IMR-90 (cell line): ENCODE measurements around the gene ATOSB. TPM values are rescaled to one million over a fixed set of nuclear protein-coding genes. Genes with fewer than 3 reads are reported as not detected.

Source experiments
- ATAC-seq: fragments of 200-7000 bp; cut with Tn5 transposase; 2 replicates; pipeline ENCODE4 v1.9.1; 2020; ENCODE audit warnings: low read depth, mild to moderate bottlenecking, moderate library complexity
- BruUV-seq: library from RNA; stranded (reverse); fragments of 400-500 nt; replicated peaks from 2 replicates; lab custom pipeline; 2021; lab: Mats Ljungman, UMichigan
- CTCF ChIA-PET: fragments of 300-600 bp; formaldehyde crosslinking; extraction: SDS; loops from one replicate; lab custom pipeline; 2021; ENCODE audit warnings: antibody characterized with exemption; lab: Yijun Ruan, JAX
- POLR2A ChIA-PET: fragments of 300-600 bp; sonication (Branson Sonifier 250); formaldehyde crosslinking; loops from one replicate; lab custom pipeline; 2022; ENCODE audit warnings: antibody characterized with exemption; ENCODE audit not compliant: unreplicated experiment; lab: Charles Lee
- DNase-seq: peaks from one replicate; pipeline ENCODE4 v3.0.0; 2013
- H2AFZ ChIP-seq: replicated peaks from 2 replicates; pipeline ENCODE3; 2013; ENCODE audit warnings: low read length, mild to moderate bottlenecking; ENCODE audit not compliant: poor library complexity
- H2AK5ac ChIP-seq: 2 replicates; pipeline ENCODE4 v1.6.1; 2013; ENCODE audit warnings: low read depth, low read length, inconsistent platforms
- H2AK9ac ChIP-seq: replicated peaks from 2 replicates; pipeline ENCODE3; 2013; ENCODE audit warnings: mild to moderate bottlenecking, low read depth, low read length, moderate library complexity; ENCODE audit not compliant: poor library complexity
- H2BK120ac ChIP-seq: 2 replicates; pipeline ENCODE4 v1.6.1; 2013; ENCODE audit warnings: low read depth, low read length, inconsistent platforms
- H2BK15ac ChIP-seq: 3 replicates; pipeline ENCODE4 v1.6.1; 2013; ENCODE audit warnings: low read depth, low read length, inconsistent platforms
- H2BK20ac ChIP-seq: 2 replicates; pipeline ENCODE4 v1.6.1; 2013; ENCODE audit warnings: low read depth, mild to moderate bottlenecking, inconsistent platforms, low read length, moderate library complexity
- H2BK5ac ChIP-seq: 2 replicates; pipeline ENCODE4 v1.6.1; 2013; ENCODE audit warnings: mild to moderate bottlenecking, low read depth, low read length, inconsistent platforms; ENCODE audit not compliant: poor library complexity, severe bottlenecking
- H3K14ac ChIP-seq: replicated peaks from 2 replicates; pipeline ENCODE4 v1.6.1; 2013; ENCODE audit warnings: low read depth, low read length, inconsistent platforms
- H3K18ac ChIP-seq: 2 replicates; pipeline ENCODE4 v1.6.1; 2013; ENCODE audit warnings: low read depth, low read length, control low read depth
- H3K23ac ChIP-seq: 2 replicates; pipeline ENCODE4 v1.6.1; 2013; ENCODE audit warnings: low read depth, low read length, inconsistent platforms
- H3K27ac ChIP-seq: 2 replicates; pipeline ENCODE4 v1.5.1; 2013; ENCODE audit warnings: mild to moderate bottlenecking, control low read depth, low read length; ENCODE audit not compliant: insufficient read depth
- H3K27me3 ChIP-seq: 2 replicates; pipeline ENCODE4 v1.6.1; 2013; ENCODE audit warnings: low read length; ENCODE audit not compliant: control insufficient read depth, insufficient read depth
- H3K36me3 ChIP-seq: 2 replicates; pipeline ENCODE4 v1.6.1; 2013; ENCODE audit warnings: low read length, mixed read lengths; ENCODE audit not compliant: control insufficient read depth, insufficient read depth
- H3K4ac ChIP-seq: 2 replicates; pipeline ENCODE4 v1.6.1; 2013; ENCODE audit warnings: low read depth, low read length, inconsistent platforms
- H3K4me1 ChIP-seq: 2 replicates; pipeline ENCODE4 v1.6.1; 2013; ENCODE audit warnings: low read length, mixed read lengths; ENCODE audit not compliant: control insufficient read depth, insufficient read depth
- H3K4me2 ChIP-seq: 2 replicates; pipeline ENCODE4 v1.6.1; 2013; ENCODE audit warnings: low read depth, mild to moderate bottlenecking, control low read depth, low read length, moderate library complexity
- H3K4me3 ChIP-seq: 2 replicates; pipeline ENCODE4 v1.5.1; 2013; ENCODE audit warnings: low read depth, mild to moderate bottlenecking, control low read depth, low read length, moderate library complexity; ENCODE audit not compliant: insufficient read depth
- H3K56ac ChIP-seq: 2 replicates; pipeline ENCODE4 v1.6.1; 2013; ENCODE audit warnings: low read length, inconsistent platforms; ENCODE audit not compliant: insufficient read depth; ENCODE audit errors: extremely low read depth
- H3K79me1 ChIP-seq, 2 experiments: 2 replicates each; pipeline ENCODE4 v1.6.1; 2013; ENCODE audit warnings: low read length in 2 of 2, inconsistent platforms in 1 of 2, low read depth in 1 of 2
- H3K9ac ChIP-seq: 2 replicates; pipeline ENCODE4 v1.6.1; 2013; ENCODE audit warnings: low read depth, low read length, control low read depth
- H3K9me1 ChIP-seq: 2 replicates; pipeline ENCODE4 v1.6.1; 2013; ENCODE audit warnings: low read length, inconsistent platforms; ENCODE audit not compliant: insufficient read depth
- H3K9me3 ChIP-seq: 2 replicates; pipeline ENCODE4 v1.6.1; 2013; ENCODE audit warnings: low read length; ENCODE audit not compliant: control insufficient read depth, insufficient read depth
- H4K20me1 ChIP-seq: 2 replicates; pipeline ENCODE4 v1.6.1; 2013; ENCODE audit warnings: low read length, inconsistent platforms; ENCODE audit not compliant: insufficient read depth
- H4K5ac ChIP-seq: 2 replicates; pipeline ENCODE4 v1.6.1; 2013; ENCODE audit warnings: mild to moderate bottlenecking, low read depth, low read length, control low read depth
- H4K8ac ChIP-seq, 2 experiments: 2 replicates each; pipeline ENCODE4 v1.6.1; 2013; ENCODE audit warnings: low read depth in 2 of 2, low read length in 2 of 2, control low read depth in 1 of 2, inconsistent platforms in 1 of 2
- H4K91ac ChIP-seq: 2 replicates; pipeline ENCODE4 v1.6.1; 2013; ENCODE audit warnings: low read depth, low read length, inconsistent platforms; ENCODE audit not compliant: insufficient read depth
- BHLHE40 ChIP-seq: fragments of 150-350 bp; IDR thresholded peaks from 2 replicates; pipeline ENCODE4 v1.6.1; 2016; ENCODE audit warnings: mild to moderate bottlenecking, low read depth, low read length
- CEBPB ChIP-seq: IDR thresholded peaks from 2 replicates; pipeline ENCODE4 v1.6.1; 2012; ENCODE audit warnings: low read depth, low read length, improper control_type of control experiment
- CHD1 ChIP-seq: IDR thresholded peaks from 2 replicates; pipeline ENCODE4 v1.6.1; 2012; ENCODE audit warnings: low read depth, low read length, improper control_type of control experiment
- CTCF ChIP-seq: conservative IDR thresholded peaks from 2 replicates; pipeline ENCODE4 v1.5.1; 2012; ENCODE audit warnings: mild to moderate bottlenecking, low read depth, low read length, improper control_type of control experiment
- ELK1 ChIP-seq: fragments of 150-350 bp; IDR thresholded peaks from 2 replicates; pipeline ENCODE4 v1.6.1; 2016; ENCODE audit warnings: low read depth, mild to moderate bottlenecking, low read length, moderate library complexity, borderline replicate concordance
- FOS ChIP-seq: fragments of 150-350 bp; IDR thresholded peaks from 2 replicates; pipeline ENCODE4 v1.6.1; 2016; ENCODE audit warnings: low read depth, low read length
- MAFK ChIP-seq: IDR thresholded peaks from 2 replicates; pipeline ENCODE4 v1.6.1; 2012; ENCODE audit warnings: low read depth, low read length, improper control_type of control experiment
- MAZ ChIP-seq: IDR thresholded peaks from 2 replicates; pipeline ENCODE4 v1.6.1; 2012; ENCODE audit warnings: low read depth, mild to moderate bottlenecking, low read length, improper control_type of control experiment, moderate library complexity, borderline replicate concordance
- MXI1 ChIP-seq: IDR thresholded peaks from 2 replicates; pipeline ENCODE4 v1.6.1; 2012; ENCODE audit warnings: low read depth, mild to moderate bottlenecking, low read length, moderate library complexity, borderline replicate concordance
- NFE2L2 ChIP-seq: fragments of 150-350 bp; IDR thresholded peaks from 2 replicates; pipeline ENCODE4 v1.6.1; 2016; ENCODE audit warnings: low read depth, mild to moderate bottlenecking, low read length
- POLR2A ChIP-seq: IDR thresholded peaks from 2 replicates; pipeline ENCODE4 v1.6.1; 2012; ENCODE audit warnings: mild to moderate bottlenecking, low read depth, low read length
- RAD21 ChIP-seq: IDR thresholded peaks from 2 replicates; pipeline ENCODE4 v1.6.1; 2012; ENCODE audit warnings: low read length, improper control_type of control experiment
- RCOR1 ChIP-seq: IDR thresholded peaks from 2 replicates; pipeline ENCODE4 v1.6.1; 2012; ENCODE audit warnings: mild to moderate bottlenecking, low read length, improper control_type of control experiment; ENCODE audit not compliant: insufficient replicate concordance
- RFX5 ChIP-seq: IDR thresholded peaks from 2 replicates; pipeline ENCODE4 v1.8.0; 2012; ENCODE audit warnings: low read depth, mild to moderate bottlenecking, low read length, moderate library complexity
- SMC3 ChIP-seq: fragments of 150-350 bp; IDR thresholded peaks from 2 replicates; pipeline ENCODE4 v1.6.1; 2016; ENCODE audit warnings: low read depth, mild to moderate bottlenecking, antibody characterized with exemption, low read length, moderate library complexity
- USF2 ChIP-seq: fragments of 150-350 bp; IDR thresholded peaks from 2 replicates; pipeline ENCODE4 v1.6.1; 2017; ENCODE audit warnings: mild to moderate bottlenecking, antibody characterized with exemption, low read length, low read depth
- WGBS, 2 experiments: methylation state at CpG; one replicate each; pipeline versions ENCODE4 v1.1.5 to v1.1.7; 2013; ENCODE audit warnings: missing lambda C conversion rate in 2 of 2; ENCODE audit not compliant: insufficient read length in 1 of 2; ENCODE audit errors: extremely low coverage in 2 of 2; 5-methylcytosine and 5-hydroxymethylcytosine counted together
- dilution Hi-C: fragments of 300-500 bp; cut with HindIII; formaldehyde crosslinking; loops from one replicate; pipeline ENCODE4 v1.14.3; 2018; ENCODE audit warnings: low sequenced_read_pairs; ENCODE audit not compliant: unreplicated experiment
- in situ Hi-C: fragments of 300-500 bp; cut with MboI; formaldehyde crosslinking; loops from 3 replicates; pipeline ENCODE4 v1.14.3; 2019; ENCODE audit warnings: low sequenced_read_pairs, inconsistent platforms, mixed read lengths
- intact Hi-C: fragments of 100-400 bp; cut with micrococcal nuclease; formaldehyde crosslinking; loops from 2 replicates; pipeline ENCODE4 v1.10.0; 2022
- polyA plus RNA-seq, 3 experiments: library from polyadenylated mRNA; depleted of rRNA; stranded (reverse); fragments of >200 nt; gene quantifications; 2 replicates each; pipeline ENCODE4 v1.2.3, GENCODE V29; 2012; ENCODE audit warnings: low replicate concordance in 1 of 3
- total RNA-seq: library from RNA; depleted of rRNA; stranded (reverse); fragments of >200 nt; gene quantifications from 2 replicates; pipeline ENCODE4 v1.2.3, GENCODE V29; 2012

Gene ATOSB
- total and polyA plus RNA-seq, 2 of the 4 experiments (the other 2 are of a cell fraction), result 12.0 to 40.2 TPM

GRCh38 chr9:35163413-35163812, 47.8 kb upstream of the ATOSB start:
- H4K5ac ChIP-seq, result no peak overlapping the region
- H2BK20ac ChIP-seq, result no peak overlapping the region
- dilution Hi-C loops (no loop called here), in situ Hi-C loops (no loop called here), intact Hi-C loops (no loop called here)
- no peak overlapping the region for H3K4ac ChIP-seq
- no peaks in the 10 kb centered on the region for H3K27me3 ChIP-seq
- ChIA-PET POLR2A (no interaction called here), CTCF (no interaction called here)
- no peak overlapping the region for H3K4me3 ChIP-seq
- no peak overlapping the region for H4K8ac ChIP-seq
- no peak for ATAC-seq
- no peak overlapping the region for H3K14ac ChIP-seq
- H3K56ac ChIP-seq, result no peak overlapping the region
- H2BK5ac ChIP-seq, result no peak overlapping the region
- H3K9ac ChIP-seq, result no peak overlapping the region
- H2AFZ ChIP-seq, result no peak overlapping the region
- no peaks in the 10 kb centered on the region for H3K4me1 ChIP-seq
- no peak overlapping the region for H3K23ac ChIP-seq
- no peaks in the 10 kb centered on the region for H3K36me3 ChIP-seq
- no peak overlapping the region for H2AK5ac ChIP-seq
- H2AK9ac ChIP-seq, result no peak overlapping the region
- no peak overlapping the region for H3K4me2 ChIP-seq
- no peaks in the 10 kb centered on the region; the same call in 1 of the 2 replicates for H3K9me1 ChIP-seq
- DNase-seq, result no peak
- H3K9me3 ChIP-seq, result no peaks in the 10 kb centered on the region
- no peak overlapping the region for H3K18ac ChIP-seq
- no peak for TF ChIP-seq USF2
- no peak for TF ChIP-seq MAZ
- no peak for TF ChIP-seq MAFK
- no peak for TF ChIP-seq NFE2L2
- TF ChIP-seq CEBPB, result no peak
- TF ChIP-seq MXI1, result no peak
- no peak for TF ChIP-seq BHLHE40
- no peak for TF ChIP-seq RAD21
- no peak for TF ChIP-seq ELK1
- TF ChIP-seq FOS, result no peak
- no peak for TF ChIP-seq POLR2A
- no peak for TF ChIP-seq RFX5
- TF ChIP-seq CTCF, result no peak
- no peak for TF ChIP-seq RCOR1
- TF ChIP-seq SMC3, result no peak
- TF ChIP-seq CHD1, result no peak
- H3K79me1 ChIP-seq, result peaks cover 10 to 18% of the 10 kb centered on the region in 2 experiments; a peak in 3 of 4 replicates
- BruUV-seq, result no TSS peak
- H3K27ac ChIP-seq, result no peak overlapping the region
- H4K20me1 ChIP-seq, result no peaks in the 10 kb centered on the region
- no peak overlapping the region for H4K91ac ChIP-seq
- no peak overlapping the region for H2BK120ac ChIP-seq
- WGBS, 2 experiments, result 100% methylated on average over 1 of the region's 3 CpGs; no CpG with 5 or more reads in 1 of the 2 experiments
- no peak overlapping the region for H2BK15ac ChIP-seq
